GM20431 (cell line): ENCODE data around the gene CRTC2.

Source experiments
- in situ Hi-C: fragments of 300-500 bp; cut with MseI, MboI; formaldehyde crosslinking; loops from one replicate; pipeline ENCODE4 v1.15.0; 2020; ENCODE audit warnings: low sequenced_read_pairs; ENCODE audit not compliant: unreplicated experiment

Gene CRTC2

DNA sequence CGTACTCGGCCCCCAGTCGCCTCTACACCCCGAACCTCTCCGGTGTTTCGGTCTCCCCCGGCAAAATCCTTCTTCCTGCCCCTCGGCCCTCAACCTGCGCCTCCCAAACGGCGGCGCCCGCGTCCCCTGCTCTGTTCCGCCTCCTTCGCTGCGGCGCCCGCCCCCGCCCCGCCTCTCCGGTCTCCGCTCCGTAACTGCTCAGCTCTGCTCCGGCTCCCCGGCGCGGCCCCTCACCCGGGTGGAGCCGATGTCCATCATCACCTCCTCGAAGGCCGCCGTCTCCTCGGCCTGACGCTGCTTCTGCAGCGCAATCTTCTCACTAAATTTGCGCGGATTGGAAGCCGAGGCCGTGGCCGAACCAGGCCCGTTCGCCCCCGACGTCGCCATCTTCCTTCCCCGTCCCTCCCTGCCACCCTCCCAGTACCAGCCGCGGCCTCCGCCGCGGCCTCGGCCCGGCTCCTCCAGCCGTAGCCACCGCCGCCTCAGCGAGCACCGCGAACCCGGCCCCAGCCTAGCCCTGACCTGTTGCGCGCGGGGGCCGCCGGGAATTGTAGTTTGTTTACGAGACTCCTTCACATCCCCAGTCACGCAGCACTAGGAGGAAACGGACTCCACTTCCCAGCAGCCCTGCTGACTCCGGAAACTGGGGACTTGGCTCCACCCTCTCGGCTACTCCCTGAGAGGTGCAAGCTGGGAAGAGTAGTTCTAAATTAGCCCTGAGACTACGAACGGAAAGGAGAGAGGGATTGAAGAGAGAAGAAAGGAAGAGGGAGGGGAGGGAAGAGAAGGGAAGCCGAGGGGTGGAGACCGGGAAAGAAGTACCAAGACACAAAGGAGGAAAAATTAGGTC is at the start of gene CRTC2:
CRTC2 (minus strand) TSS at position 502 of the 850 bp plus-strand sequence; CDS start at position 387, 115 bp downstream.
- in situ Hi-C loops, result no loop called here

GRCh38 chr1:154006136-154006535 is 47.7 kb upstream of the CRTC2 start:
- in situ Hi-C loops, result no loop called here

DNA sequence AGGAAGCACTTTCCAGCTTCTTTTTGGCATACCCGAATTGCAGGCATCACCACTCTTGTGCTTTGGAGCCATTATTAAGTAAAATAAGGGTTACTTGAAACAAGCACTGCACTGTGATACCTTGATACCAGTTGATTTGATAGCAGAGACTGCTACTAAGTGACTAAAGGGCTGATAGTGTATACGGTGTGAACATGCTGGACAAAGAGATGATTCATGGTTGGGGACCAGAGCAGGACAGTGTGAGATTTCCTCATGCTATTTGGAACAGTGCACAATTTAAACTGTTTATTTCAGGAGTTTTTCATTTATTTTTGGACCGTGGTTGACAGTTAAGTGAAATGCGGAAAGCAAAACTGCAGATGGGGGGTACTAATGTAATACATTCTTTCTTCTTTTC is 42.0 kb upstream of the CRTC2 start:
- in situ Hi-C loops, result no loop called here

DNA sequence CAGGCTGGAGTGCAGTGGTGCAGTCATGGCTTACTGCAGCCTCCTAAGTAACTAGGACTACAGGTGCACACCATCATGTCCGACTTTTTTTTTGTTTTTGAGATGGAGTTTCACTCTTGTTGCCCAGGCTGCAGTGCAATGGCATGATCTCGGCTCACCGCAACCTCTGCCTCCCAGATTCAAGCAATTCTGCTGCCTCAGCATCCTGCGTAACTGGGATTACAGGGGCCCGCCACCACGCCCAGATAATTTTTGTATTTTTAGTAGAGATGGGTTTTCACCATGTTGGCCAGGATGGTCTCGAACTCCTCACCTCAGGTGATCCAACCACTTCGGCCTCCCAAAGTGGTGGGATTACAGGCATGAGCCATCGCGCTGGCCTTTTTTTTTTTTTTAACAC is 38.5 kb upstream of the CRTC2 start:
- in situ Hi-C loops, result loop anchor here (25.0 kb wide), 1 partner anchor 335 kb away; the partner anchor contains the start of genes ILF2 and SNAPIN

DNA sequence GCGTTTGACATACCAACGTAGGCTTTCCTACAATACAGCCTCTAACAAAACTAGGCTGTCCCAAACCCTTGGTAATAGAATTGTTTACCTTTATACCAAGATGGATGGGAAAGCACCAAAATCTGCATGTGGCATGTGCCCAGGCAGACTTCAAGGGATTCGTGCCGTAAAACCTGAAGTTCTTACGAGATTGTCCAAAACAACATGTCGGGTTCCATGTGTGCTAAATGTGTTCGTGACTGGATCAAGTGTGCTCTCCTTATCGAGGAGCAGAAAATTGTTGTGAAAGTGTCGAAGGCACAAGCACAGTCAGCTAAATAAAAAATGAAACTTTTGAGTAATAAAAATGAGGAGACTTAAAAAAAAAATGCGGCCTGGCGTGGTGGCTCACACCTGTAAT is 37.2 kb upstream of the CRTC2 start:
- in situ Hi-C loops, result loop anchor here (25.0 kb wide), 1 partner anchor 333 kb away; the partner anchor contains the start of genes ILF2 and SNAPIN

DNA sequence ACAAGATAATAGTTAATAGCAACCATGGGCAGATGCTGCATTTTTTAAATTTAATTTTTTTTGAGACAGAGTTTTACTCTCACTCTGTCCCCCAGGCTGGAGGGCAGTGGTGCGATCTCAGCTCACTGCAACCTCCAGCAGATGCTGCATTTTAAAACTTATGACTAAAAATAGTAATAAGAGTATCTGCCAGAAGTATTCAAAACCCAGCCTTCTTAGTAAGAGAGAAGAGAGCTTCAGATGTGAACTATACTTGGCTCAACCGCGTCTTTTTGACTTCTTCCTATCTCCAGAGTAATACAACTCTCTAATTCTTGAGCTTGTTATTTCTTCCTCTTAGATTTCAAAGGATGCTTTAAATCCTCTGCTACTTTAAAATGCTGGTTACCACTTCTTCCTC is 36.8 kb upstream of the CRTC2 start:
- in situ Hi-C loops, result loop anchor here (25.0 kb wide), 1 partner anchor 333 kb away; the partner anchor contains the start of genes ILF2 and SNAPIN

DNA sequence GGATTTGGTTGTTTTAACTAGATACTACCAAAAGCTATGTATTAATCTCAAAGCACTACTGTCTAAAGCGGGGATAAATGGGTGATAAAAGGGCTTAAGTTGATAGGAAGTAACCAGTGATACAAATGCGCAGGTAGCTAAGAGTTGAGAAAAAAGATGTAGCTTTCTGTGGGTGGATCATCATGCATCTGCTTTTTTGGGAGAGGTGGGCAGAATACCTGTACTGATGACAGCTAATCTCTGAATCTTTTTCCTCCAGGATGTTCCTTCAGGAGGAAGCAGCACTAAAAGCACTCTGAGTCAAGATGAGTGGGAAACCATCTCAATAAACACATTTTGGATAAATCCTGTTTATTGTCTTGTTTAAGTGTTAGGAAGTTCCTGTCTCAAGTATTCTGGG is 33.4 kb upstream of the CRTC2 start:
- in situ Hi-C loops, result loop anchor here (25.0 kb wide), 1 partner anchor 330 kb away; the partner anchor contains the start of genes ILF2 and SNAPIN

- in situ Hi-C loops, result loop anchor here (25.0 kb wide), 1 partner anchor 329 kb away; the partner anchor contains the start of genes ILF2 and SNAPIN
These were observed 32.8 kb upstream of the CRTC2 start for GRCh38 chr1:153991151-153991630.

GRCh38 chr1:153990468-153991150 is 32.2 kb upstream of the CRTC2 start, which contains the start of gene RPS27:
TSS of gene RPS27 (plus strand) at chr1:153990762. CDS start at chr1:153990797, 35 bp downstream.
- in situ Hi-C loops, result loop anchor here (25.0 kb wide), 1 partner anchor 328 kb away; the partner anchor contains the start of genes ILF2 and SNAPIN

DNA sequence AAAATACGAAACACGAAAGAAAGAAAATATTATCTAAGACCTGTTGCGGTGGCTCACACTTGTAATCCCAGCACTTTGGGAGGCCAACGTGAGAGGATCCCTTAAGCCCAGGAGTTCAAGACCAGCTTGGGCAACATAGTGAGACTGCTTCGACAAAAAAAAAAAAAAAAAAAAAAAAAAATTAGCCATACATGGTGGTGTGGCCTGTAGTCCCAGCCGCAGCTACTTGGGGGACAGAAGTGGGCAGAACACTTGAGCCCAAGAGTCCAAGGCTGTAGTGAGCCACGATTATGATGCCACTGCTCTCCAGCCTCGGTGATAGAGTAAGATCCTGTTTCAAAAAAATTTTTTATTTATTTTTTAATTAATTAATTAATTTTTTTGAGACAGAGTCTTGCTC is 29.2 kb upstream of the CRTC2 start:
- in situ Hi-C loops, result loop anchor here (25.0 kb wide), 1 partner anchor 325 kb away; the partner anchor contains the start of genes ILF2 and SNAPIN

DNA sequence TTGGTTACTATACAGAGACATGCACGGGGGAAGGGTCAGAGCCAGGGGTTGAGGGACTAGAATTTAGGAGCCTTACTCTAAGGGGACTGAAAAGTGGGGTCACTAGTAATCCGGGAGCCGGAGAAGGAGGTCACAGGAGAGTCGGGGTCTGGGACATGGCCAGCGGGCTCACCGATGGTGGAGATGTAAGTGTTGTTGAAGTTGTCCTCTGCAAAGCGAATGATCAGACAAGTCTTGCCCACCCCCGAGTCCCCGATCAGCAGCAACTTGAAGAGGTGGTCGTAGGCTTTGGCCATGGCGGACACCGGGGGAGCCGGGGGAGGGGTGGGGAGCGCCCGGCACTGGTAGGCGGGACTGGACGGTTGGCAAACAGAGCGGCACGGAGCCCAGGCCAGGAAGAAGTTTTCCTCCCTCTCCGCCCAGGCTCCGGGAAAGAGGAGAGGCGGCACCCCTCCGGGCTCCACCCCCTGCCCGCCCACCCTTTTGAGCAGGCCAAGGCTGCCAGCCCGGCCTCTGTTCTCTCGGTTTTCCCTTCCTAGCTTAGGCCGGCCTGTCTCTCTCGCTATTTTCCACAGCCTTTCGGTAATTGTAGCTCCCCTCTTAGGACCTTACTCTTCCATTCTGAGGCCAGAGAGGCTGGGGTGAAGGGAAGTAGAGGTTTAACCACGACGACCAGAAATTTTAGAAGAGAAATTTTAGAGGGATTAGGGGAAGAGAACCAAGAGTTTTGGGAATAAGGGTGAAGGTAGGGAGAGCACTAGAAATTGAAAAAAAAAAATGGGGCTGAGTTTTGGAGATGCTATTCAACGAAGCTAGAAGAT is 27.7 kb upstream of the CRTC2 start, which contains the start of gene RAB13:
RAB13 (minus strand) TSS at position 399 of the 821 bp plus-strand sequence; CDS start at position 296, 103 bp downstream.
- in situ Hi-C loops, result loop anchor here (25.0 kb wide), 1 partner anchor 324 kb away; the partner anchor contains the start of genes ILF2 and SNAPIN

- in situ Hi-C loops, result loop anchor here (25.0 kb wide), 1 partner anchor 323 kb away; the partner anchor contains the start of genes ILF2 and SNAPIN
These were observed 27.0 kb upstream of the CRTC2 start for GRCh38 chr1:153985341-153985912.

DNA sequence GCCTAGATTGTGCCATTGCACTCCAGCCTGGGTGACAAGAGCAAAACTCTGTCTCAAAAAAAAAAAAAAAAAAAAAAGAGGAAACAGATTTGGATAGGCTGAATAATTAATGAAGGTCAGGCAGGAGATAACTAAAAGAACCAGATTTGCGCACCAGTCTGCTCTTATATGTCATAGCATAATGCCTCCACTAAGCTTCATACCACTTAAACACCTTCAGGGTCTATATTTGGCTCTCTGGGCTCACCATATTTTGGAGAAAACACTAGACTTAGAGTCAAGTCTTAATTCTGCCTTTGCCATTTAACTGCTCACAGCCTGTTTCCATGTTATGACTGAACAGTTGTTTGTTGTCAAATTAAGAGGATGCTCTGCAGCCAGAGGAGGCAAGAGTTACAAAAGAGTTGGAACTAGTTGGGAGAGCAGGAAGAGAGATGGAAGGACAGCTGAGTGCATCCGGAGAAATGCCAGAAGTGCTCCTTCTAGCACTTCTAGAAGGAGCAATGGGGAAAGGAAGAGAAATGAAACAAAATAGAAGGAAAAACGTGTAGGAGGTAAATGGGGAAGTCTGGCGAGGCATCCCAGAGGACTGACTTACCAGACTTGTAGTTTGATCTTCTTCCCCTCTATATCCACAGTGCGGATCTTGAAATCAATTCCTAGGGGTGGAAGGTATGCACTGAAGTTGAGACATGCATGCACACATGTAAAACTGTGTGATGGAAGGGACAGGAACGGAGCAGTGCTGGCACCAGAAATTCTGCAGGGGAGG is 25.9 kb upstream of the CRTC2 start:
- in situ Hi-C loops, result loop anchor here (25.0 kb wide), 1 partner anchor 322 kb away; the partner anchor contains the start of genes ILF2 and SNAPIN

- in situ Hi-C loops, result loop anchor here (25.0 kb wide), 1 partner anchor 319 kb away; the partner anchor contains the start of genes ILF2 and SNAPIN
These were observed 23.3 kb upstream of the CRTC2 start for GRCh38 chr1:153981735-153982134.

- in situ Hi-C loops, result loop anchor here (25.0 kb wide), 1 partner anchor 317 kb away; the partner anchor contains the start of genes ILF2 and SNAPIN
These were observed 20.7 kb upstream of the CRTC2 start for GRCh38 chr1:153979091-153979490.

DNA sequence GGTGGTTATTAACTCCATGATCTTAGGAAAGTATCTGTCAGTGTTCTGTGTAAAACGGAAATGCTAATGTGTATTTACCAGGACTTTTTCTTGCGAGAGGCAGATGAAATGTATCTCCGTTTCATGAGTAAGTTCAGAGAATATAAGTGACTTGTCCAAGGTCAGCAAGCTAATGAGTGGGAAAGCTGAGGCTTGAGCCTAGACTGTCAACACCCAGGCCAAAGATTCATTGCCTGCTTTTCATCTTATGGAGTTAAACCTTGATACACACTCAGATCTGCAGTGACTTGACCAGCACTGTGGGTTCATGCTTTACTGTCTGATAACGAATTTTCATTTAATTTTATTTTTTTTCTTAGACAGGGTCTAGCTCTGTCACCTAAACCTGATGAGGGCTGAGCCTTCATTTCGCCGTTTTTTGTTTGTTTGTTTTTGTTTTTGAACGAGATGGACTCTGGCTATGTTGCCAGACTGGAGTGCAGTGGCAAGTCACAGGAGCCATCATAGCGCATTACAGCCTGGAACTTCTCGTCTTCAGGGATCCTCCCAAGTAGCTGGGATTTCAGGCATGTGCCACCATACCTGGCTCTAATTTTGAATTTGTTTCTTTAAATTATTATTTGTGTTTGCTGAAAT is 20.0 kb upstream of the CRTC2 start:
- in situ Hi-C loops, result loop anchor here (25.0 kb wide), 1 partner anchor 316 kb away; the partner anchor contains the start of genes ILF2 and SNAPIN
